Inferior parietal cortex (tissue), 1 donor: Measurements from ENCODE around the gene PARD6B.
"Not testable (repeated sequence)": the region's sequence is repeated elsewhere in the genome, so short reads cannot be mapped to it uniquely, and the experiment has no call there.

Experiments used
- DNase-seq: peaks from one replicate; pipeline ENCODE4 v3.0.0-alpha.2; 2016; ENCODE audit errors: extremely low spot score

PARD6B gene

DNA sequence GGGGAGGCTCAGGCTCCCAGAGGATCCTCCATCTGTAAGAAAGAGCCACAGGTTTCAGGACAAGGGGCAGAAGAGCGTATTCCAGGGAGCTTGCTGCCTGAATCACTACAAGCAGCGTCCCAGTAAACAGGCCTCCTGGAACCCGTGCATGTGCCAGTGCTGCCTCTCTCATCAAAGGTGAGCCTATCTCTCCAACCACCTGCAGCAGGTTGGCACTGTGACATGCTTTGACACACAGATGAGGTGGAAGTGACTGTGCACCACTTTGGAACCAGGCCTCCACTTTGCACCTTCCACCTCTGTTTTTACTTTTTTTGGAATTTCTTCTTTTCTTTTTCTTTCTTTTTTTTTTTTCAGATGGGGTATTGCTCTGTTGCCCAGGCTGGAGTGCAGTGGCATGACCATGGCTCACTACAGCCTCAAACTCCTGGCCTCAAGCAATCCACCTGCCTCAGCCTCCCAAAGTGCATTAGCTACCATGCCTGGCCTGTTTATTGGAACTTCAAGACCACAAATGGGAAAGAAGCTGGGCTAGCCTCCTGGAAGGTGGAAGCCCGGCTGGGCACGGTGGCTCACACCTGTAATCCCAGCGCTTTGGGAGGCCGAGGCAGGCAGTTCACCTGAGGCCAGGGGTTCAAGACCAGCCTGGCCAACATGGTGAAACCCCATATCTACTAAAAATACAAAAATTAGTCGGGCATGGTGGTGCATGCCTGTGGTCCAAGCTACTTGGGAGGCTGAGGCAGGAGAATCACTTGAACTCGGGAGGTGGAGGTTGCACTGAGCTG lies 27.5 kb upstream of the PARD6B start:
- DNase-seq: not testable (repeated sequence)

DNA sequence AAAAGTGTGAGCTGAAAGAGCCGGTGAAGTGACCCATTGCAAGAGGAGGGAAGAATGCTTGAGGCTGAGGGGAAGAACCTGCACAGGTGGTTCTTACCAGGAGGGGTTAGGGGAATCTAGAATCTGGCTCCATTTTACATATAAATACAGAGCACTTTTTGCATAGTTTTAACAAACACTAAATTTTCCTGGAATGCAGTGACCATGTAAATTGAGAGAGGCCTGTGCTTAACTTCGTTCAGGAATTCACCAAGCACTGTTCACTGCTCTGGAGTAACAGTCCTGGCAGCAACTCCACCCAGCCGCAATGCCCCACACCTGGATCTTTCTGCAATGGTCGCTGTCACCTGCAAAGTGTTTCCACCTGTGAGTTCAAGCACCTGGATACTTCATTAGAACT lies 26.9 kb upstream of the PARD6B start:
- no peak for DNase-seq

DNA sequence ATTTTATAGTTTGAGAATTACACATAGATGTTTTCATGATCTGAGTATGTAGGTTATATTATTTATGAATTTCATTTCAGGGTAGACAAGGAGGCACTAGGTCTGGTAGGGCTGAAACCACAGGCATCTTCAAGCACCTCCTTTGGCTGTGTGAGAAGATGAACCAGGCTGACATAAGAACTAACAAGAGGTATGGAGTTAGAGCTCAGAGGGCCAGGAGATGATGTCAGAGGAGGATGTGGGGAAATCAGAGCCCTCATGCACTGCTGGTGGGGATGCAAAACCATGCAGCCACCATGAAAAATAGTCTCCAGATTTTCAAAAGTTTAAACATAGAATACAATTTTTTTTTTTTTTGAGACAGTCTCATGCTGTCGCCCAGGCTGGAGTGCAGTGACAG lies 26.4 kb upstream of the PARD6B start:
- no peak for DNase-seq

DNA sequence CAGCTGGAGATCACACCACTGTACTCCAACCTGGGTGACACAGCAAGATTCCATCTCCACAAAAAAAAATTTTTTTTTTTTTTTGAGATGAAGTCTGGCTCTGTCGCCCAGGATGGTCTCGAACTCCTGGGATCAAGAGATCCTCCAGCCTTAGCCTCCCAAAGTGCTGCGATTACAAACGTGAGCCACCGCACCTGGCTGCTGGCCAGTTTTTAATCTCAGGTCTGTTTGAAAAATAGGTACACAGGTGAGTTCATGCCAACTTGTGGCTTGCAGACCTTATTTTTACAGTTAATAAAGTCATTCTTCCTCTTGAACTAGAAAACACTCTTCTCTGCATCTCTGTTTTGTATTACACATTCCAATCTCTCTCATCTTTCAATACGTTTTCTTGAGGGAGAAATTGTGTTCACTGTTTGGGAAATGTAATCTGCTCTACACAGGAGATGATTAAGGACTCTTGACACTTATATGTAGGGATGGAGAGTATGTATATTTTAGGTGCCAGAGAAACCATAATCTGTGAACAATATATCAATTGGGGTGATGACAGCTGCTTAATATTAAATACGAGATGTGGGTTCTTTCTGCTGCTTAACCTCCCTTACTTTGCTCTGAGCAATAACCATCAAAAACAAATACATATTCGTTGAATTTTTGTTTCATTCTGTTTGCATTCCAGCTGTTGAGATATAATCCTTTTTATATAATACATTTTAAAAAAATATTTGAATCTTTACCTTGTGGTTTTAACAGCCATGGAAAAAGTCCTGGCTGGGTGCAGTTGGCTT lies 22.3 kb upstream of the PARD6B start:
- DNase-seq: no peak

DNA sequence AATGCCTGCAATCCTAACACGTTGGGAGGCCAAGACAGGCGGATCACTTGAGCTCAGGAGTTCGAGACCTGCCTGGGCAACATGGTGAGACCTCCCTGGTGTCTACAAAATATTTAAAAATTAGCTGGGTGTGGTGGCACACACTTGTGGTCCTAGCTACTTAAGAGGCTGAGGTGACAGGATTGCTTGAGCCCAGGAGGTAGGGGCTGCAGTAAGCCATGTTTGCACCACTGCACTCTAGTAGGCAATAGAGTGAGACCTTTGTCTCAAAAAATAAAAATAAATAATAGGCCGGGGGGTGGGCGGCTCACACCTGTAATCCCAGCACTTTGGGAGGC lies 21.8 kb upstream of the PARD6B start:
- no peak for DNase-seq

DNA sequence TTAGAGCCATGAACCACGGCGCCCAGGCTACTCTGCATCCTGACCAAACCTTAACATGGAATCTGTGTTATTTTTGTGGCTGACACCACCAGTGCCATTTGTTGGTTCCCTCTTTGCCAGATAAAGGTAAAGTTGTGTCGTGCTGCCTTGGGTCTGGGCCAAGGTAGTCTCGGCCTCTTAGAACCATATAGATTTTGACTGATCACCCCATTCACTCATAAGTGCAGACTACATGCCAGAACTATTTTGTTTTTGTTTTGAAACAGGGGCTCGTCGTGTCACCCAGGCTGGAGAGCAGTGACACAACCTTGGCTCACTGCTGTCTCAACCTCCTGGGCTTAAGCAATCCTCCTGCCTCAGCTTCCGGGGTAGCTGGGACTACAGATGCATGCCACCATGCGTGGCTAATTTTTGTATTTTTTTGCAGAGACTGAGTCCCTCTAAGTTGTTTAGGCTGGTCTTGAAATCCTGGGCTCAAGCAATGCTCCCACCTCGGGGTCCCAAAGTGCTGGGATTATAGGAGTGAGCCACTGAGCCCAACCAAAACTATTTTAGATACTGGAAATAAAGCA lies 20.8 kb upstream of the PARD6B start:
- DNase-seq: no peak

DNA sequence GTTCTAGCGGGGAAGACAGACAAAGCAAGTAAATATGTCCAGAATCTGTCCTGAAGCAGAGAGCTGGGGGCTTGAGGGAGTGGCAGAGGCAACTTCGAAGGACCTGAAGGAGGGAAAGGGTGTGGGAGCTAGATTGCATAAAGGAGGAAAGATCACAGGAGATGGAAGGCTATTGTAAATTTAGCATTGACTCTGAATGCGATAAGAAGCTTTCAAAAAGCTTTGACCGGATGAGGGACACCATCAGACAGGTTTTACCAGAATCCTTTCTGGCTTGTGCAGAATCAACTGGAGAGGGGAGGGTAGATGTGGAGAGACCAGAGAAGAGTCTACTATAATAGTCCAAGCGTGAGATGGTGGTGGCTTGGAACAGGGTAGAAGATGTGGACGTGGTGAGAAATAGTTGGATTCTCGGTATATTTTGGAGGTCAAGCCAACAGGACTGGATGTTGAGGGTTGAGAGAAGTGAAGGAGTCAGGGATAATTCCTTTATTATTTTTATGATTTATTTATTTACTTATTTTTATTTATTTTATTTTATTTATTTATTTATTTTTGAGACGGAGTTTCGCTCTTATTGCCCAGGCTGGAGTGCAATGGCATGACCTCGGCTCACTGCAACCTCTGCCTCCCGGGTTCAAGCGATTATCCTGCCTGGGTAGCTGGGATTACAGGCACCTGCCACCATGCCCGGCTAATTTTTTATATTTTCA lies 20.1 kb upstream of the PARD6B start:
- no peak for DNase-seq

DNA sequence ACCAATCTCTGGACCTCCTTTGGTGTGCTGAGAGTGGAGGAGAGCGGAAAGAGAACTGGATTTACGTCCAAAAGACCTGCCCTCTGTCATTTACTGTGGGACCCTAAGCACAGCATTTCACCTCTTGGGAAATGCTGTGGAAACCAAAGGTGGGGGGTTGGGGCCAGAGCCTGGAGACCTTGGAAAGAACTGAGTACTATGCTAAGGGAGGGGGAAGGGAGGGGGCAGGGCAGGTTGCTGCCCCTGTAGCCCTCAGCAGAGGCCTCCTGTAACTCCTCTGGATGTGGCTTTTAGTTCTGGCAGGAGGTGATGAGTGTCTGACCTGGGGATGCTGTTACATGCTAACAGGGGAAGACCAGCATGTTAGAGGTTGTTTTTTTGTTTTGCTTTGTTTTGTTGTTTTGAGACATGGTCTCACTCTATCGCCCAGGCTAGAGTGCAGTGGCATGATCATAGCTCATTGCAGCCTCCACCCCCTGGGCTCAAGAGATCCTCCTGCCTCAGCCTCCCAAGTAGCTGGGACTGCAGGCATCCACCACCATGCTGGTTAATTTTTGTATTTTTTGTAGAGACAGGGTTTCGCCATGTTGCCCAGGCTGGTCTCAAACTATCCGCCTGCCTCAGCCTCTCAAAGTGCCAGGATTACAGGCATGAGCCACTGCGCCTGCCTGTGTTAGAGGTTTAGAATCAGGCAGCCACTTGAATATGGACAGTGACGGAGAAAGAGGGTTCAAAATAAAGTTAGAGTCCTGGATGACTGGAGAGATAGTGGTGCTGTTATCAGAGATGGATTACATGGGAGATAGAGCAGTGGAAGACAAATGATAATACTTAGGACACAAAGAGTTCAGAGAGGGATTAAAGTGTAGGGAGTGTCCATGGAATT lies 18.4 kb upstream of the PARD6B start:
- DNase-seq: no peak

DNA sequence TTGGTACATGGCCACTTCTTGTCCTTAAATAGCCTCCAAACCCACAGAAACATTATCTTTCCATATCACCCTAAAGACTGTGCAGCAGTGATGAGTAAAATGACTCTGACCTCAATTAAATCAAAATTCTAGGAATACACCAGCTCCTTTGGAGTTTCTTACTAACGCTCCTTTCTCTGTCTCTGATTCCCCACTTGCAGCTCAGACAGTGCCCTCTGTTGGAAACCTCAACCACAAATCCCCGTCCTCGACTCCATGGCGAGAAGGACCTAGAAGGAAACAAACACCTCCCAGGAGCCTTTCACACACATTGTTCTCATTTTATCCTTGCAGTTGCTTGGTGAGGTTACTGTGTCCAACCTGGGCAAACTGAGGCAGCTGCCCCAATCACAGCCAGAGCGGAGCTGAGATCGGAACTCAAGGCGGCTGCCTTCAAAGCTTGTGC lies 17.7 kb upstream of the PARD6B start:
- no peak for DNase-seq

DNA sequence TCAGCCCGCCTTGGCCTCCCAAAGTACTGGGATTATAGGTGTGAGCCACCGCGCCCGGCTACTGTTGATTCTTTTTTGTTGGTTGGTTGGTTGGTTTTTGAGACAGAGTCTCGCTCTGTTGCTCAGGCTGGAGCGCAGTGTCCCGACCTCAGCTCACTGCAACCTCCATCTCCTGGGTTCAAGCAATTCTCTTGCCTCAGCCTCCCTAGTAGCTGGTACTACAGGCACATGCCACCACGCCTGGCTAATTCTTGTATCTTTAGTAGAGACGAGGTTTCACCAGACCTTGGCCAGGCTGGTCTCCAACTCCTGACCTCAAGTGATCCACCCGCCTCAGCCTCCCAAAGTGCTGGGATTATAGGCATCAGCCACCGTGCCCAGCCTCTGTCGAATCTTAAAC lies 17.0 kb upstream of the PARD6B start:
- DNase-seq: not testable (repeated sequence)

DNA sequence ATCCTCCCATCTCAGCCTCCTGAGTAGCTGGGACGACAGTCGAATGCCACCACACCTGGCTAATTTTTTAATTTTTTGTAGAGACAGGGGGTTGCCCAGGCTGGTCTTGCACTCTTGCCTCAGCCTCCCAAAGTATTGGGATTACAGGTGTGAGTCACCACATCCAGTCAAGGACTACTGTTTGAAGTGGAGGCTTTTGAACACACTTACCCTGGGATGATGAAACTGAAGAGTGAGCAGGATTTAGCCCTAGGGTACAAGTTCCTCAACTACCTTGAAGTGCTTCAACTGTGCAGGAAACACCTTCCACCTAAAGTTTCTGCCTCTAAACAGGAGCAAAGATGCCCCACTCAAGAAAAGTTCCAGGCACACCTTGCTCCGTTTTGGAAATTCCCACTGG lies 15.7 kb upstream of the PARD6B start:
- DNase-seq: no peak

DNA sequence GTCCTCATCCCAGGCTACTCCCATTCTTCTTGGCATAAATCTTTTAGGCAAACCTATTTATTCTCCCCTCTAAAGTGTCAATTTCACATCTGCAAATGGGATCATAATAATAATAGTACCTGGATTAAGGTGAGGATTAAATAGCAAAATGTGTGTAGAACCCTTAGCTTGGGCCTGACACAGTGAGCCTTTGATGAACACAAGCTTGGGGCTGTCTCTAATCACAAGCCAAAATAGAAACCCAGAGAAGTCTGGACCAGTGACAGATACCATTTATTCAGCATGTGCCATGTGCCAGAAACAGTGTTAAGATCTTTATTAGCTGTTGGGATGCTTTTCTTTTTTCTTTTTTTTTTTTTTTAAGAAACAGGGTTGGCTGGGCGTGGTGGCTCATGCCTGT lies 14.9 kb upstream of the PARD6B start:
- DNase-seq: no peak

DNA sequence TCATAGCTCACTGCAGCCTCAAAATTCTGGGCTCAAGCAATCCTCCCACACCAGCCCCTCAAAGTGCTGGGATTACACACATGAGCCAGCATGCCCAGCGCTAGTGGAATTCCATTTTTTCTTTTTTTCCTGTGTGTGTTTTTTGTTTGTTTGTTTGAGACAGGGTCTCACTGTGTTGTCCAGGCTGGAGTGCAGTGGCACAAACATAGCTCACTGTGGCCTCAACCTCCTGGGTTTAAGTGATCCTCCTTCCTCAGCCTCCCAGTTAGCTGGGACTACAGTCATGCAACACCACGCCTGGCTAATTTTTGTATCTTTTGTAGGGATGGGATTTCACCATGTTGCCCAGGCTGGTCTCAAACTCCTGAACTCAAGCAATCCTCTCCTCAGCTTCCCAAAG lies 14.1 kb upstream of the PARD6B start:
- no peak for DNase-seq

DNA sequence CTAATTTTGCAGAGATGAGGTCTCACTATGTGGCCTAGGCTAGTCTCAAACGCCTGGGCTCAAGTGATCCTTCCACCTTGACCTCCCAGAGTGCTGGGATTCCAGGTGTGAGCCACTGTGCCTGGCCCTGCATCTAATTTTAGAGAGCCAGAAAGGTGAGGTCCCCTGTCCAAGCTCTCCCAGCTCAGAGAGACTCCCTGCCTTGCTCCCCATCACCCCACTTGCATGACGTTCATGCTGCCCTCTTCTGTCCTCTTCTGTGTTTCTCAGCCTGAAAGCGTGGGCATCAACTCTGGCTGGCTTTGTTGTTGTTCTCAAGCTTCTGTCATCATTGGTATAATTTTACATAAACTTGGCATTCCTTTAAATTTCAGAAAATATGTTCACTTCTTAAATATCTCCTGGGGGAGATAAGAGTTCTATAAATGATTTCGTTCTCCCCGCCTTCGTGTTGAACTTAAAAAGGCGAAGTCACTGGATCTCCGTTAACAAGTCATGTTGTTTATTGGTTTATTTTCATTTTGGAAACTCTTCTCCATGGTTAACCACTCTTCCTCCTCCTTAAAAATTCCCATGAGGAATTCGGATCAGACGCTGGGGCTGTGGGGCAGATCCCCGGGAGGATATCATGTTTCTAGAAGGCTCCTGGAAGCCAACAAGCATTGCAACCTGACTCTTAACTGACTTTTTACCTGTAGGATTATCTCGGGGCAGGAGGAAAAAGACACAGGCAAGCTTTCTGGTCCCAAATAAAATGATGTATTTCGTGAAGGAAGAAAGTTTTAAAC lies 13.2 kb upstream of the PARD6B start:
- DNase-seq: no peak

DNA sequence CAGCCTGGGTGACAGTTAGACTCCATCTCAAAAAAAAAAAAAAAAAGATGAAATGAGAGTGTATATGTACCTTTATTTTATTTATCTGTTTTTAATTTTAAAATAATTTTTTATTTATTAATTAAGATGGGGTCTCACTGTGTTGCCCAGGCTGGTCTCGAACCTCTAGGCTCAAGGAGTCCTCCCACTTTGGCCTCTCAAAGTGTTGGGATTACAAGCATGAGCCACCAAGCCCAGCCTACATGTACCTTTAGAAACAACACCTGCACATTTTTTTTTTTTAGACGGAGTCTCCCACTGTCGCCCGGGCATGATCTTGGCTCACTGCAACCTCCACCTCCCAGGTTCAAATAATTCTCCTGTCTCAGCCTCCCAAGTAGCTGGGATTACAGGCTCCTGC lies 12.1 kb upstream of the PARD6B start:
- no peak for DNase-seq

DNA sequence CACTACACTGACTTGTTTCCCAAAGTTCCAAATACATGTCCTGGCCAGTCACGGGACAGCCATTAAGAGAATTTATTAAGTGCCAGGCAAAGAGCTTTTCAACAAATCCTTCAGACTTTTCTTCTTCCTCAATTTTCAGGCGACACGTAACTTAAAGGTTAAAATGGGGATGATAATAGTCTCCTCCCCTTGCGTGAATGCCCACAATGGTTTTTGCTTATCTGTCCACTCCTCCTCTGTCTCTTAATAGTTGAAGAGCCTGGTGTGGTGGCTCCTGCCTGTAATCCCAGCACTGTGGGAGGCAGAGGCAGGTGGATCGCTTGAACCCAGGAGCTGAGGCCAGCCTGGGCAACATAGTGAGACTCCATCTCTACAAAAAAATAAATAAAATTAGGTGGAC lies 11.4 kb upstream of the PARD6B start:
- DNase-seq: no peak

DNA sequence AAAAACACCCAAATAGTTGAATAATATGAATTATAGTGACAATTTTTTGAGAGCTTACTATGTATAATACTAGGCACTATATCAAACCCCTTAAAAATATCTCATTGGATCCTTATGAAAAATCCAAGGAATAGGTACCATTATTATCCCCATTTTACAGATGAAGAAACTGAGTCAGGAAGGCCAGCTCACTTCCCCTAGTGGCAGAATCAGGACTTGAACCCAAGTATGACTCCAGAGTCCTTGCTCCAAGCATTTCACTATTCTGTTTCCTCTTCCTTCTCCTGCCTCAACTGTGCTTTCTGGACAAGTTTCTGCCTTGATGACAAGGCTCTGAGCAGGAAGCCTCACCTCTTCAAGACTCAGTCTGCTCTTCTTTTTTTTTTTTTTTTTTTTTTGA lies 10.8 kb upstream of the PARD6B start:
- DNase-seq: no peak

DNA sequence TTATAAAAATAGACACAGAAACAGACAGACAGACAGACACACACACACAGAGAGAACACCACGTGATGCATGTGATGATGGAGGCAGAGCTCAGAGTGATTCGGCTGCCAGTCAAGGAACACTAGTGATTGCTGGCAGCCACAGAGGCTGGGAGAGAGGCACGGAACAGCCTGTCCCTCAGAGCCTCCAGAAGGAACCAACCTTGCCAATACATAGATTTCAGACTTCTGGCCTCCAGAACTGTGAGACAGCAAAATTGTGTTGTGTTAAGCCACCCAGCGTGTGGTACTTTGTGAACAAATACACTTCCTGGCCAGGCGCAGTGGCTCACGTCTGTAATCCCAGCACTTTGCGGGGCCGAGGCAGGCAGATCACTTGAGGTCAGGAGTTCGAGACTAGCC lies 9.5 kb upstream of the PARD6B start:
- DNase-seq: no peak

DNA sequence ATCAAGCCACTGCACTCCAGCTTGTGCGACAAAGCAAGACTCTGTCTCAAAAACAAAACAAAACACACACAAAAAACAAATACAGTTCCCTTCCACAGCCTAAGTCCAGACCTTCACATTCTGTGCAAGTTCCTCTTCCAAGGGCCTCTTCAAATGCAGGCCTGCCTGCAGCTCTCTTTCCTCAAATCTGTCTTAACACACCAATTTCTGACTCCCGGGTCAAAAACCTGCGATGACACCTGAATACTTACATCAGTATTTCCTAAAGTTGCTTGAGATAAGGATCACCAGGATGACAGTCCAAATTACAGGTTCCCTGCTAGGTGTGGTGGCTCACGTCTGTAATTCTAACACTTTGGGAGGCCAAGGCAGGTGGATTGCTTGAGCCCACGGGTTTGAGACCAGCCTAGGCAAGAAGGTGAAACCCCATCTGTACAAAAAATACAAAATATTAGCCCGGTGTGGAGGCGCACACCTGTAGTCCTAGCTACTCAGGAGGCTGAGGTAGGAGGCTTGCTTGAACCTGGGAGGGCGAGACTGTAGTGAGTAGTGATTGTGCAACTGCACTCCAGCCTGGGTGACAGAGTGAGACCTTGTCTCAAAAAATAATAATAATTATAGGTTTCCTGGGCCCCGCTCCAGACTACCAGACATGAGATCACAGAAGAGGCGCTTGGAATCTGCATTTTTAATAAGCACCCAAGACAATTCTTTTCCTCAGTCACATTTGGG lies 8.8 kb upstream of the PARD6B start:
- no peak for DNase-seq

DNA sequence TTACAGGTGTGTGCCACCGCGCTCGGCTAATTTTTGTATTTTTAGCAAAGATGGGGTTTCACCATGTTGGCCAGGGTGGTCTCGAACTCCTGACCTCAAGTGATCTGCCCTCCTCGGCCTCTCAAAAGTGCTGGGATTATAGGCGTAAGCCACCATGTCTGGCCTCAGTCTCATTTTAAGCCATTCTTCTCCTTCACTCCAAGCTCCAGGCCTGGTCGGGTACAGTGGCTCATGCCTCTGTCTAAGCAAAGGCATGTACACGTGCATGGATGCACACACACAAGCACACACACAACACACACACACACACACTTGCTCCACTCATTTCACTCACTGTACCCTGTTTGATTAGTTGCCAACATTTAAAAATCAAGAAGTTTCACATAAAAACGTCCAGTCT lies 7.7 kb upstream of the PARD6B start:
- no peak for DNase-seq
